ENCODE measurements around the gene KCNK10. TPM values are rescaled to one million over a fixed set of nuclear protein-coding genes. Genes with fewer than 3 reads are reported as not detected.

Gene KCNK10
- total RNA-seq, 1 experiment from 2014 or later: 0.96 TPM

DNA sequence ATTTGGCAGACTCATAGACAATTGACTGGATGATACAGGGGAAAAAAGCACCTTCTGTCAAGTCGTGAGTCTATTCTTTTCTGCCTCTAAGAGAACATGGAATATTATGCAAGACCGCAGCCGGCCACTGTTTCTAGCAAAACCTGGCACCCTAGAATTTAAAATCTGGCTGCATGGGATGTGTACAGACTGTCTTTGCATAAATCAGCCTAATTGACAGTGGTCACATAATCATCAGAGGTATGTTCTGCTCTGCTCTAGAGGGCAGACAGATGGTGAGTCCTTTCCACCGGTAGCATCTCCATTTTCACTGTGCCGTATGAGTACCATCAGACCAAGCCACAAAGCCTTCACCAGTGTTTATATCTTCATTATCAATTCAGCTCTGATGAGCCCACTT, 80.6 kb downstream of the KCNK10 start:
- Mint-ChIP-seq H3K4me3 (no peak overlapping the region), H3K27me3 (ENCODE audit: low read depth) (no peaks in the 10 kb centered on the region), H3K9me3 (0 out of 2 replicates have a peak, but pooled peaks cover under 1% of the 10 kb centered on the region), H3K36me3 (no peaks in the 10 kb centered on the region), H3K4me1 (peaks cover 5% of the 10 kb centered on the region; the same call in 1 of the 2 replicates), H3K27ac (no peak overlapping the region)
- ATAC-seq: no peak
- CTCF ChIA-PET: no interaction called here
- TF ChIP-seq, protein P1, sequence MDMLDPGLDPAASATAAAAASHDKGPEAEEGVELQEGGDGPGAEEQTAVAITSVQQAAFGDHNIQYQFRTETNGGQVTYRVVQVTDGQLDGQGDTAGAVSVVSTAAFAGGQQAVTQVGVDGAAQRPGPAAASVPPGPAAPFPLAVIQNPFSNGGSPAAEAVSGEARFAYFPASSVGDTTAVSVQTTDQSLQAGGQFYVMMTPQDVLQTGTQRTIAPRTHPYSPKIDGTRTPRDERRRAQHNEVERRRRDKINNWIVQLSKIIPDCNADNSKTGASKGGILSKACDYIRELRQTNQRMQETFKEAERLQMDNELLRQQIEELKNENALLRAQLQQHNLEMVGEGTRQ (CRISPR knock-in tag; IDR thresholded peaks at IDR 0.05): no peak
- TF ChIP-seq, protein P2, sequence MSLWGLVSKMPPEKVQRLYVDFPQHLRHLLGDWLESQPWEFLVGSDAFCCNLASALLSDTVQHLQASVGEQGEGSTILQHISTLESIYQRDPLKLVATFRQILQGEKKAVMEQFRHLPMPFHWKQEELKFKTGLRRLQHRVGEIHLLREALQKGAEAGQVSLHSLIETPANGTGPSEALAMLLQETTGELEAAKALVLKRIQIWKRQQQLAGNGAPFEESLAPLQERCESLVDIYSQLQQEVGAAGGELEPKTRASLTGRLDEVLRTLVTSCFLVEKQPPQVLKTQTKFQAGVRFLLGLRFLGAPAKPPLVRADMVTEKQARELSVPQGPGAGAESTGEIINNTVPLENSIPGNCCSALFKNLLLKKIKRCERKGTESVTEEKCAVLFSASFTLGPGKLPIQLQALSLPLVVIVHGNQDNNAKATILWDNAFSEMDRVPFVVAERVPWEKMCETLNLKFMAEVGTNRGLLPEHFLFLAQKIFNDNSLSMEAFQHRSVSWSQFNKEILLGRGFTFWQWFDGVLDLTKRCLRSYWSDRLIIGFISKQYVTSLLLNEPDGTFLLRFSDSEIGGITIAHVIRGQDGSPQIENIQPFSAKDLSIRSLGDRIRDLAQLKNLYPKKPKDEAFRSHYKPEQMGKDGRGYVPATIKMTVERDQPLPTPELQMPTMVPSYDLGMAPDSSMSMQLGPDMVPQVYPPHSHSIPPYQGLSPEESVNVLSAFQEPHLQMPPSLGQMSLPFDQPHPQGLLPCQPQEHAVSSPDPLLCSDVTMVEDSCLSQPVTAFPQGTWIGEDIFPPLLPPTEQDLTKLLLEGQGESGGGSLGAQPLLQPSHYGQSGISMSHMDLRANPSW (CRISPR knock-in tag; conservative IDR thresholded peaks at IDR 0.05; ENCODE audit: low read depth): no peak
- TF ChIP-seq, protein P3, sequence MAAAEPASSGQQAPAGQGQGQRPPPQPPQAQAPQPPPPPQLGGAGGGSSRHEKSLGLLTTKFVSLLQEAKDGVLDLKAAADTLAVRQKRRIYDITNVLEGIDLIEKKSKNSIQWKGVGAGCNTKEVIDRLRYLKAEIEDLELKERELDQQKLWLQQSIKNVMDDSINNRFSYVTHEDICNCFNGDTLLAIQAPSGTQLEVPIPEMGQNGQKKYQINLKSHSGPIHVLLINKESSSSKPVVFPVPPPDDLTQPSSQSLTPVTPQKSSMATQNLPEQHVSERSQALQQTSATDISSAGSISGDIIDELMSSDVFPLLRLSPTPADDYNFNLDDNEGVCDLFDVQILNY (CRISPR knock-in tag; IDR thresholded peaks at IDR 0.05): no peak
- TF ChIP-seq PRRX2 (CRISPR knock-in tag; IDR thresholded peaks at IDR 0.05) (no peak), GTF2I (CRISPR knock-in tag; conservative IDR thresholded peaks at IDR 0.05) (no peak)
- TF ChIP-seq, protein P4, sequence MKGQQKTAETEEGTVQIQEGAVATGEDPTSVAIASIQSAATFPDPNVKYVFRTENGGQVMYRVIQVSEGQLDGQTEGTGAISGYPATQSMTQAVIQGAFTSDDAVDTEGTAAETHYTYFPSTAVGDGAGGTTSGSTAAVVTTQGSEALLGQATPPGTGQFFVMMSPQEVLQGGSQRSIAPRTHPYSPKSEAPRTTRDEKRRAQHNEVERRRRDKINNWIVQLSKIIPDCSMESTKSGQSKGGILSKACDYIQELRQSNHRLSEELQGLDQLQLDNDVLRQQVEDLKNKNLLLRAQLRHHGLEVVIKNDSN (CRISPR knock-in tag; IDR thresholded peaks at IDR 0.05): no peak
- POLR2A ChIA-PET: no interaction called here
- no peak for DNase-seq (ENCODE audit: low spot score)

DNA sequence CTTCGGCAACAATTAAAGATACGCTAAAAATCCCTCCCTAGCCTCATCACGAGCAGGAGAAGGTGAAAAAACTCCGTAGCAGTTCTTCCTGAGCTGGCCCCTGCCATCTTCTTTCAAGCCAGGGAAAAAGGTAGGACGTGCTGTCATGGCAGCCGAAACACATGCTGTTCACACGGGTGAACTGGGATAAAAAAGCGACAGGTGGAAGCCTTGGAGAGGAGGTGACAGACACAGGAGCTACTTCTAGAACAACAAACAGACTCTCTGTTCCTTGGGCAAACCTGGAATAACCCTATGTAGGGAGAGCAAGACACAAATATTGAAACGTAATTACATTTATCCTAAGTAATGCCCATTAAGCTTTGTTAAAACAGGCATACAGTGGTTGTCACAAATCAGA, 81.3 kb downstream of the KCNK10 start:
- Mint-ChIP-seq H3K9me3 (0 out of 2 replicates have a peak, but pooled peaks cover 3% of the 10 kb centered on the region), H3K36me3 (no peaks in the 10 kb centered on the region), H3K27ac (no peak overlapping the region), H3K4me3 (no peak overlapping the region), H3K4me1 (peaks cover 5% of the 10 kb centered on the region; the same call in 1 of the 2 replicates), H3K27me3 (ENCODE audit: low read depth) (no peaks in the 10 kb centered on the region)
- ChIA-PET CTCF (no interaction called here), POLR2A (no interaction called here)
- ATAC-seq (no peak), DNase-seq (ENCODE audit: low spot score) (no peak)
- no peak for TF ChIP-seq ESRRA (CRISPR knock-in tag; IDR thresholded peaks at IDR 0.05; ENCODE audit: borderline replicate concordance)
- TF ChIP-seq, protein P1 (CRISPR knock-in tag; IDR thresholded peaks at IDR 0.05): no peak
- TF ChIP-seq, protein P5, sequence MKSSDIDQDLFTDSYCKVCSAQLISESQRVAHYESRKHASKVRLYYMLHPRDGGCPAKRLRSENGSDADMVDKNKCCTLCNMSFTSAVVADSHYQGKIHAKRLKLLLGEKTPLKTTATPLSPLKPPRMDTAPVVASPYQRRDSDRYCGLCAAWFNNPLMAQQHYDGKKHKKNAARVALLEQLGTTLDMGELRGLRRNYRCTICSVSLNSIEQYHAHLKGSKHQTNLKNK (CRISPR knock-in tag; IDR thresholded peaks at IDR 0.05): no peak
- TF ChIP-seq NFYB (CRISPR knock-in tag; conservative IDR thresholded peaks at IDR 0.05; ENCODE audit: low read depth): no peak
- TF ChIP-seq KAT7 (CRISPR knock-in tag; IDR thresholded peaks at IDR 0.05; ENCODE audit: borderline replicate concordance): no peak
- no peak for TF ChIP-seq JUN (CRISPR knock-in tag; IDR thresholded peaks at IDR 0.05)
- TF ChIP-seq IRF2 (CRISPR knock-in tag; IDR thresholded peaks at IDR 0.05; ENCODE audit: borderline replicate concordance, low read depth): no peak
- TF ChIP-seq, protein P6, sequence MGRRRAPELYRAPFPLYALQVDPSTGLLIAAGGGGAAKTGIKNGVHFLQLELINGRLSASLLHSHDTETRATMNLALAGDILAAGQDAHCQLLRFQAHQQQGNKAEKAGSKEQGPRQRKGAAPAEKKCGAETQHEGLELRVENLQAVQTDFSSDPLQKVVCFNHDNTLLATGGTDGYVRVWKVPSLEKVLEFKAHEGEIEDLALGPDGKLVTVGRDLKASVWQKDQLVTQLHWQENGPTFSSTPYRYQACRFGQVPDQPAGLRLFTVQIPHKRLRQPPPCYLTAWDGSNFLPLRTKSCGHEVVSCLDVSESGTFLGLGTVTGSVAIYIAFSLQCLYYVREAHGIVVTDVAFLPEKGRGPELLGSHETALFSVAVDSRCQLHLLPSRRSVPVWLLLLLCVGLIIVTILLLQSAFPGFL (CRISPR knock-in tag; IDR thresholded peaks at IDR 0.05; ENCODE audit: borderline replicate concordance): no peak
- TF ChIP-seq JAZF1 (CRISPR knock-in tag; IDR thresholded peaks at IDR 0.05): no peak
- TF ChIP-seq NR3C1 (CRISPR knock-in tag; conservative IDR thresholded peaks at IDR 0.05; ENCODE audit: low read depth): no peak
- TF ChIP-seq NR1H2 (CRISPR knock-in tag; IDR thresholded peaks at IDR 0.05): no peak
- no peak for TF ChIP-seq ELF4 (CRISPR knock-in tag; IDR thresholded peaks at IDR 0.05; ENCODE audit: low read depth)
